ENCODE results near the gene ADCY2. TPM values are rescaled to one million over a fixed set of nuclear protein-coding genes. Genes with fewer than 3 reads are reported as not detected.

Gene ADCY2
- total RNA-seq, 1 experiment from 2014 or later, result 31.3 TPM

DNA sequence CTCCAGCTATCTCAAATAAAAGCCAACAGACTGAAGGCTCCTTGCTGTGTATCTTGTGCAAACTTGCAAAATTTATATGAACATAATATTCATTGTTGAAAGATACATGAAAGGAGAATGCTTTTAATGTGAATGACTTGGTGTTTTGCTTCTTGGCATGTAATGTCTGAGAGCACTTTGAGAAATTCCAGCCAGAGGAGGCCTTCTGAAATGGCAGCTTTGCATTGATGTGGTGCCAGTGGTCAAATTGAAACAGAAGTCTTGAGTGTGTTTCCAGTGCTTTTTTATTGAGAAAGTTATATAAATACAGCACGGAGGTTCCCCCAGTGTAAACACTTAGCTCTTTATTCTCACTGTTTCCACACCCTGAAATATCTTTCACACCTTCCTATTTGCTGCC, 182.1 kb downstream of the ADCY2 start:
- no peak overlapping the region for H4K5ac ChIP-seq (ENCODE audit: insufficient read length, low read depth, low read length)
- H4K20me1 ChIP-seq (ENCODE audit: control insufficient read depth, insufficient read depth, insufficient read length), result no peaks in the 10 kb centered on the region
- no peak overlapping the region for H2AFZ ChIP-seq (ENCODE audit: low read length)
- H3K9me3 Mint-ChIP-seq, result no peaks in the 10 kb centered on the region
- H2BK15ac ChIP-seq (ENCODE audit: low read depth, low read length), result no peak overlapping the region
- no peak overlapping the region for H3K18ac ChIP-seq (ENCODE audit: insufficient read length, low read depth, low read length)
- H3K4me1 Mint-ChIP-seq, result no peaks in the 10 kb centered on the region
- no CpG with 5 or more reads among the region's 1 CpG for WGBS (ENCODE audit: extremely low coverage, insufficient read length, low lambda C conversion rate)
- no peak overlapping the region for H3K14ac ChIP-seq (ENCODE audit: insufficient read depth, low read length)
- no peak for DNase-seq
- no peak overlapping the region for H3K4ac ChIP-seq (ENCODE audit: low read depth, low read length)
- no peaks in the 10 kb centered on the region for H3K27me3 ChIP-seq (ENCODE audit: insufficient read depth, low read length)
- no peak overlapping the region for H2BK5ac ChIP-seq (ENCODE audit: insufficient read length, low read length)
- no peaks in the 10 kb centered on the region for H3K79me2 ChIP-seq (ENCODE audit: insufficient read depth, low read length)
- H2AK5ac ChIP-seq (ENCODE audit: insufficient read length, low read length), result no peak overlapping the region
- no peak overlapping the region for H3K4me3 Mint-ChIP-seq
- no peak overlapping the region for H4K8ac ChIP-seq (replicated peaks; ENCODE audit: insufficient read length, low read depth, low read length)
- H2BK20ac ChIP-seq (ENCODE audit: low read depth, low read length, poor library complexity, severe bottlenecking), result no peak overlapping the region
- H3K27me3 Mint-ChIP-seq (ENCODE audit: low read depth), result no peaks in the 10 kb centered on the region
- H3K4me2 ChIP-seq (ENCODE audit: insufficient read depth, insufficient read length, low read length), result no peak overlapping the region
- no peak overlapping the region for H3K27ac Mint-ChIP-seq
- no peak overlapping the region for H3K56ac ChIP-seq (ENCODE audit: insufficient read length, low read depth, low read length)
- H3K23ac ChIP-seq (ENCODE audit: insufficient read length, low read depth, low read length), result no peak overlapping the region
- peaks cover 2 to 3% (median 2%) of the 10 kb centered on the region in 3 experiments; a peak in 4 of 7 replicates for H3K36me3 Mint-ChIP-seq (ENCODE audit: insufficient read depth in 1 of 3, low read depth in 3 of 3)
- H3K9ac ChIP-seq (ENCODE audit: extremely low read depth, insufficient read length, low read length), result no peak overlapping the region
- no peaks in the 10 kb centered on the region for H3K23me2 ChIP-seq (ENCODE audit: insufficient read length, low read depth, low read length, poor library complexity, severe bottlenecking)
- H3K27ac ChIP-seq (ENCODE audit: insufficient read length, low read depth, low read length), result no peak overlapping the region
- no peak overlapping the region for H3T11ph ChIP-seq (ENCODE audit: low read length)
- no peaks in the 10 kb centered on the region for H3K79me1 ChIP-seq (ENCODE audit: insufficient read depth, low read depth, low read length, poor library complexity, severe bottlenecking)
- no peak overlapping the region for H2BK120ac ChIP-seq (ENCODE audit: low read depth, low read length, poor library complexity, severe bottlenecking)
- no peaks in the 10 kb centered on the region for H3K4me1 ChIP-seq (ENCODE audit: insufficient read depth, low read length)
- TF ChIP-seq, protein P1, sequence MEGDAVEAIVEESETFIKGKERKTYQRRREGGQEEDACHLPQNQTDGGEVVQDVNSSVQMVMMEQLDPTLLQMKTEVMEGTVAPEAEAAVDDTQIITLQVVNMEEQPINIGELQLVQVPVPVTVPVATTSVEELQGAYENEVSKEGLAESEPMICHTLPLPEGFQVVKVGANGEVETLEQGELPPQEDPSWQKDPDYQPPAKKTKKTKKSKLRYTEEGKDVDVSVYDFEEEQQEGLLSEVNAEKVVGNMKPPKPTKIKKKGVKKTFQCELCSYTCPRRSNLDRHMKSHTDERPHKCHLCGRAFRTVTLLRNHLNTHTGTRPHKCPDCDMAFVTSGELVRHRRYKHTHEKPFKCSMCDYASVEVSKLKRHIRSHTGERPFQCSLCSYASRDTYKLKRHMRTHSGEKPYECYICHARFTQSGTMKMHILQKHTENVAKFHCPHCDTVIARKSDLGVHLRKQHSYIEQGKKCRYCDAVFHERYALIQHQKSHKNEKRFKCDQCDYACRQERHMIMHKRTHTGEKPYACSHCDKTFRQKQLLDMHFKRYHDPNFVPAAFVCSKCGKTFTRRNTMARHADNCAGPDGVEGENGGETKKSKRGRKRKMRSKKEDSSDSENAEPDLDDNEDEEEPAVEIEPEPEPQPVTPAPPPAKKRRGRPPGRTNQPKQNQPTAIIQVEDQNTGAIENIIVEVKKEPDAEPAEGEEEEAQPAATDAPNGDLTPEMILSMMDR (conservative IDR thresholded peaks at IDR 0.05), result no peak
- no peak overlapping the region for H2BK12ac ChIP-seq (ENCODE audit: insufficient read length, low read depth, low read length)
- no peak overlapping the region for H4K91ac ChIP-seq (ENCODE audit: insufficient read length, low read depth, low read length)
- no peaks in the 10 kb centered on the region for H3K9me3 ChIP-seq (ENCODE audit: control insufficient read depth, low read depth, low read length)

Measured in H9 (cell line).